KG1 (cell line): Measurements from ENCODE around the gene FBXO17.
"Not testable (repeated sequence)": the region's sequence is repeated elsewhere in the genome, so short reads cannot be mapped to it uniquely, and the experiment has no call there.

Experiments
- DNase-seq: peaks from one replicate; lab custom pipeline; 2025; lab: John Stamatoyannopoulos, UW

FBXO17 gene, protein sequence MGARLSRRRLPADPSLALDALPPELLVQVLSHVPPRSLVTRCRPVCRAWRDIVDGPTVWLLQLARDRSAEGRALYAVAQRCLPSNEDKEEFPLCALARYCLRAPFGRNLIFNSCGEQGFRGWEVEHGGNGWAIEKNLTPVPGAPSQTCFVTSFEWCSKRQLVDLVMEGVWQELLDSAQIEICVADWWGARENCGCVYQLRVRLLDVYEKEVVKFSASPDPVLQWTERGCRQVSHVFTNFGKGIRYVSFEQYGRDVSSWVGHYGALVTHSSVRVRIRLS

DNA sequence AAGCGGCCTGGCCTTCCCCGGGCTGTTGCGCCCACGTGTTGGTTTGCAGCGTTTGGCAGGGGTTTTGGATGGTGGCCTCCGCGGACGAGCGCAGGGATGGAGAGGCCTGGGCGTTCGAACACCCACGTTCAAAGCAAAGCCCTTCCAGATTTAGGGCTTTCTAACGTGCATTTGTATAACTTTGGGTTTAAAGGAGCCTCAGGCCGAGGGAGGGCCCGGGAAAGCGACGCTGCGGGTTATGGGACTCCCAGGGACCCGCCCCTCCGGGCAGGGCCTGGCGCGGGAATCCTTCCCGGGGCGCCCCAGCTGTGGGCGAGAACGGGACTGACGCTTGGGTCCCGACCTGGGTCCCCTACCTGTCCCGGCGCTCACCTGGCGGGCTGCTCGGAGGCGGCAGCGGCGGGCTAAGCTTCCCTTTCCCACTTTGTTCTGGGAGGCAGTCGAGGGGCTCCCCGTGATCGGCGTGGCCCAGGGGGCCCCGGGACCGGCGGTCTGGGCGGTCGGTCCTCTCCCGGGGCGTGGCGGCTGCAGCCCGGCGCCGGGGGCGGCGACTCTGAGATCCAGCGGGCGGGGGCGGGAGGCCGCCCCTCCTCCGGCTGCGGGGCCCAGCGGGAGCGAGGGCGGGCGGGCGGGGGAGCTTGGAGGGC, at the start of gene FBXO17:
FBXO17 (minus strand) TSS at position 529 of the 647 bp plus-strand sequence. CDS start 25,423 bp downstream, outside the sequence.
- DNase-seq: no peak

DNA sequence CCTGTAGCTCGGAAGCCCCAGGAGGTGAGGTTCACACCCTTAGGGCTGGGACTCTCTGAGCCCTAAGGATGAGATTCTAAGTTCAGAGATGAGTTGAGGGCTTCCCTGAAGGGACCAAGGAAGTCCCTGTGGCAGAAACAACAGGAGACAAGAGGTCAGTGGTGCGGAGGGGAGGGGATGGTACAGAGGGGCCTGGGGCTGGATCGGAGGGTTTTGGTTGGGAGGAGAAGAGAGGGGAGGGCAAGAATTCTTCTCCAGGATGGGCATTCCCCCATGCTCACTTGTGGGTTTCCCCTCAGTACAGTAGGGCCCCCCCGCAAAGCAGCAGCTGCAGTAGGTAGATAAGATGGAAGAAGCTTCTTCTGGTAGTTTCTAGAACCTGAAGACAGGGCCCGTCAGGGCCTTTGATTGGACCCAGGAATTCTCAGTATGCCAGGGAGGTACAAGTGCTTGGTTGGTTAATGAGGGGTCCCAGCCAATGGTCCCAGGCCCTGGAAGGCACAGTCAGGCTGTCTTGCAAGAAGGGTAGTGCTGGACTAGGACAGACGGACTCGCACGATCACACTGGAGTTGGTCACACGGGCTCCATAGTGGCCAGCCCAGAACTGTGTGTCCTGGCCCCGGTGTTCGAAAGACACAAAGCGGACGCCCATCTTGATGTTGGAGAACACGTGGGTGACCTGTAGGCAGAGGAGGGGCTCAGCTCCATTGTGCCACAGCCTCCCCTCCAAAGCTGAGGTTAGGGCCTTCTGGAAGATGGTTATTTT, 49.5 kb upstream of the FBXO17 start:
- DNase-seq: no peak

DNA sequence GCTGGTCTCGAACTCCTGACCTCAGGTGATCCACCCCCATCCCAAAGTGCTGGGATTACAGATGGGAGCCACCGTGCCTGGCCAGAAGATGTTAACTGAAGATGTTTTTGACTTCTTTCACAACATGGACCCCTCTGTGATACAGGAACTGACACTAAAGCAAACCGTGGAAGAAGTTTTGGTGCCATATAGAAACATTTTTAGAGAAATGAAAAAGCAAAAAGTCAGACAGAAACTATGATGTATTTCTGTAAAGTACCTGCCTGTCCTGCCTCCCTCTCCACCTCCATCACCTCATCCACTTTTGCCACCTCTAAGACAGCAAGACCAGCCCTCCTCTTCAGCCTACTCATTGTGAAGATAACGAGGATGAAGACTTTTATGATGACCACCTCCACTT, 45.5 kb upstream of the FBXO17 start:
- DNase-seq: no peak

DNA sequence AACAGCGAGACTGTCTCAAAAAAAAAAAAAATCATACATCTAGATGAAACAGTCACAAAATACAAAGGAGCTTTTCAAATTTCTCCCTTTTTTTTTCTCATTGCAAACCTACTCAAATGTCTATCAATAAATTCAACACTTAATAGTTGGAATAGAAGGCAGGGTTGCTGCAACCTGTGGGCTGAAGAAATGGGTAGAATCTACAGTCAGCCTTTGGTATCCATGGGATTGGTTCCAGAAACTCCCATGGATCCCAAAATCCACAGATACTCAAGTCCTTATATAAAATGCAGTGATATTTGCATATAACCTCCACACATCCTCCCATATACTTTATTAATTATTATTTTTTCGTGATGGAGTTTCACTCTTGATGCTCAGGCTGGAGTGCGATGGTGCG, 42.1 kb upstream of the FBXO17 start:
- no peak for DNase-seq

DNA sequence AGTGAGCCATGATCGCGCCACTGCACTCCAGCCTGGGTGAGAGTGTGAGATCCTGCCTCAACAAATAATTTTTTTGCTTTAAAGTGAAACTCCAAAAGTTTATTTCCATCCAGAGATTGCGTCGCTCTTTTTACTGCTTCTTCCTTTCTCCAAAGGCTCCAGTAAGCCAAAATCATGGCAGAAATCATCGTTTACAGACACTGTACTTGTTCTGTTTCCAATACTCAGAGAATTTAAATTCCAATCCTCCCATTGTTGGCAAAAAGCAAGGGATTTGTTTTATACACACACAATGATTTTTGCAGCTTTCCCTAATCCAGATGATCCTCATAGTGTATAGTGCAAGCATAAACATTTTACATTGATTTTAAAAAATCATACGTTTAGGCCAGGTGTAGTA, 41.5 kb upstream of the FBXO17 start:
- no peak for DNase-seq

DNA sequence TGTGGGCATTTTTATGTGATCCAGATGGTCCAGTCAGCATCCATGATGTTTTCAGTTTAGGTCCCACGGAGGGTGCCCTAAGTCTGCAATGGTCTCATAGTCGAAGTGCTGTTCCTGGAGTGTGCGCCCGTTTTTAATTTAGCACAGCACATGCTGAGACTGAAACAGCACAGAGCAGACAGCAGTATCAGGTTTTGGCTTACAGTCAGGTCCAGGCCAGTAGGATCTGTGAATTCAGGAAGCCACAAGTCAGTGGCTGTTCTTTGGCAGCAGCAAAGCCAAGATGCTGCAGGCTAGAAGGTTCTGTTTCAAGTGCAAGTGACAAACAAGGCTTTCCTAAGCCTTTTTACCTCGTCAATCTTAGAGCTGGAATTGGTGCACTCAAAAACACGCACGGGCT, 38.5 kb upstream of the FBXO17 start:
- DNase-seq: no peak

DNA sequence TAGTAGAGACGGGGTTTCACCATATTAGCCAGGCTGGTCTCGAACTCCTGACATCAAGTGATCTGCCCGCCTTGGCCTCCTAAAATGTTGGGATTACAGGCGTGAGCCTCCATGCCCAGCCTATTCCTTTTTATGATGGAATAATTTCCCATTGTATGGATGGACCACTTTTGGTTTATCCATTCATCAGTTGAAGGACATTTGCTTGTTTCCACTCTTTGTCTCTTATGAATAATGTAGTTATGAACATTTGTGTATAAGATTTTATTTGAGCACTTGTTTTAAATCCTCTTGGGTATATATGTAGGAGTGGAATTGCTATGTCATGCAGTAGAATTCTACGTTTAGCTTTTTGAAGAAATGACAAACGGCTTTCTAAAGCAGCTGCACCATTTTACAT, 33.5 kb upstream of the FBXO17 start:
- no peak for DNase-seq

DNA sequence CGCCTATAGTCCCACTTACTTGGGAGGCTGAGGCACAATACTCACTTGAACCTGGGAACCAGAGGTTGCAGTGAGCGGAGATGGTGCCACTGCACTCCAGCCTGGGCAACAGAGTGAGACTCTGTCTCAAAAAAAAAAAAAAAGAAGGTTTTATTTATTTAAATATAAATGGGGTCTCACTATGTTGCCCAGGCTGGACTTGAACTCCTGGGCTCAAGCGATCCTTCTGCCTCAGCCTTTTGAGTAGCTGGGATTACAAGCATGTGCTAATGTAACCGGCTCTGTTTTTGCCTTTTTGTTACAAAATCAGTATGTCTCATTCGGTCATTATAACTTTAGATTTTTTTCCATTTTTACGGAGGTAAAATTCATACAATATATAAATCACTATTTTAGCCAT, 32.6 kb upstream of the FBXO17 start:
- DNase-seq: no peak

DNA sequence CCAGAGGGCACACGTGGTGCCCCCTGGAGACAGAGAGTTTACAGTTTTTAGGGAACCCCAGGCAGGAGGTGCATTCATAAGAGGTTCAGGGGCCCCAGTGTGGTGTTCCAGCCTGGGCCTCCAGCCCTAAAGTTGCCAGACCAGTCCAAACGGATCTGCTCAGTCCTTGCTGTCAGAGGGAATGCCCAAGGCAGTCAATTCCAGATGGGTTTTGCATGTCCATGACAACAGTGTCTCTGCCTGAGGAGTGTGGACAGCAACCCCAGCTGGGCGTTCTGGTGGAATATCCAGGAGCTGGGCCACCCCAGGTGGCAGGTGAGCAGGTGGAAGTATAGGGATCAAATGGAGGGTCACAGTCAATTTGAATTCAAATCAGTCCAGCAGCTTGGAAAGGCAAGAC, 31.6 kb upstream of the FBXO17 start:
- DNase-seq: no peak

DNA sequence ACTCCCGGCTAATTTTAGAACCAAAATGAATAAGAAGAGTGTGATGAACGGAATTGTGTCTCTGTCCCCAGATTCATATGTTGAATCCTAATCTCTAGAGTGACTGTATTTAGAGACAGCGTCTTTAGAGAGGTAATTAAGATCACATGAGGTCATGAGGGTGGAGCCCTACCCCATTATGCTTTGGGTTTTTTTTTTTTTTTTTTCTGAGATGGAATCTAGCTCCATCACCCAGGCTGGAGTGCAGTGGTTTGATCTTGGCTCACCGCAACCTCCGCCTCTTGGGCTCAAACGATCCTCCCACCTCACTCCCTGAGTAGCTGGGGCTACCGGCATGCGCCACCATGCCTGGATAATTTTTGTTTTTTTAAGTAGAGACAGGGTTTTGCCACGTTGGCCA, 28.9 kb upstream of the FBXO17 start:
- DNase-seq: no peak

DNA sequence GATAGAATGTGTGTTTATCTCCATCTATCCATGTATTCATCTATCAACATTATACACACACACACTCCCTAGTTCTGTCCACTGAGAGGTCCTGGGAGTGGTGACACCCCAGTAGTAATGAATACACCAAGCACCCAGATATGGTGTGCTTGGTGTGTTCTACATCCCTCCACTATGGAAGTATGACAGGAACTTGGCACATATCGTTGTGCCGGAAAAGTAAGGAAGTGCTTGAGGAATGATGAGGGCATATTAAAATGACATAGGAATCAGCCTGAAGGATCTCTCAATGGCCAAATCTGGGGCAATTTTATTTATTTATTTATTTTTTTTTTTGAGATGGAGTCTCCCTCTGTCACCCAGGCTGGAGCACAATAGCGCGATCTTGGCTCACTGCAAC, 28.3 kb upstream of the FBXO17 start:
- DNase-seq: no peak

DNA sequence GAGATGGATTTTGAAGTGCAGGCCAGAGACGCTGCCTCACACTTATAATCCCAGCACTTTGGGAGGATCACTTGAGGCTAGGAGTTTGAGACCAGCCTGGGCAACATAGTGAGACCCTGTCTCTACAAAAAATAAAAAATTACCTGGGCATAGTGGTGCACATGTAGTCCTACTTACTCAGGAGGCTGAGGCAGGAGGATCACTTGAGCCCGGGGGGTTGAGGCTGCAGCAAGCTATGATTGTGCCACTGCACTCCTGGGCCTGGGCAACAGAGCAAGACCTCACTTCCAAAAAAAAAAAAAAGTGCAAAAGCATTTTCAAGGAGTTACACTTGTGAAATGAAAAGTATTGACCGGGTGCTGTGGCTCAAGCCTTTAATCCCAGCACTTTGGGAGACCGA, 27.6 kb upstream of the FBXO17 start:
- DNase-seq: no peak

DNA sequence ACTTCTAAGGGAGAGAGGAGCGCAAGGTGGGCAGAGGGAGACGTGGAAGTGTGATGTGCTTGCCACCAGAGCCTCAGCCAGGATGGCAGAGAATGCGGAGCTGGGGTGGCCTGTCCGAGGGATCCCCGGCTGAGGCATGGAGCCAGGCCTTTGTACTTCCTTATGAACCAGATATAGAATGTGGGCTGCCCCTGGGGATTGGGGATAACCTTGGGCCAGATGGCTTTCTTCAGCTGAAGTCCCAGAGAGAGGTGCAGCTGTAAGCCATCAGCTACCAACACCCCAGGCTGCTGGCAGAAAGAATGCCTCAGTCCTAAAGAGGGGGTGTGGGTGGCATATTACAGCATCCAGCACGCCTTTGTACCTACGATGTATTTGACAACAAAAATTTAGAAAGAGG, 25.5 kb upstream of the FBXO17 start:
- DNase-seq: no peak

DNA sequence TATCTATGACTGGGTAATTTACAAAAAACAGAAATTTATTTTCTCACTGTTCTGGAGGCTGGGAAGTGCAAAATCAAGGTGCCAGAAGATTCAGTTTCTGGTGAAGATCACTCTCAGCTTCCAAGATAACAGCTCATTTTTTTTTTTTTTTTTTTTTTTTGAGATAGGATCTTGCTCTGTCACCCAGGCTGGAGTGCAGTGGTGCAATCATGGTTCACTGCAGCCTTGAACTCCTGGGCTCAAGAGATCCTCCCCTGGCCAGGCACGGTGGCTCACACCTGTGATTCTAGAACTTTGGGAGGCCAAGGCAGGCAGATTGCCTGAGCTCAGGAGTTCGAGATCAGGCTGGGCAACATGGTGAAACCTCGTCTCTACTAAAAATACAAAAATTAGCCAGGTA, 22.0 kb upstream of the FBXO17 start:
- not testable (repeated sequence) for DNase-seq

DNA sequence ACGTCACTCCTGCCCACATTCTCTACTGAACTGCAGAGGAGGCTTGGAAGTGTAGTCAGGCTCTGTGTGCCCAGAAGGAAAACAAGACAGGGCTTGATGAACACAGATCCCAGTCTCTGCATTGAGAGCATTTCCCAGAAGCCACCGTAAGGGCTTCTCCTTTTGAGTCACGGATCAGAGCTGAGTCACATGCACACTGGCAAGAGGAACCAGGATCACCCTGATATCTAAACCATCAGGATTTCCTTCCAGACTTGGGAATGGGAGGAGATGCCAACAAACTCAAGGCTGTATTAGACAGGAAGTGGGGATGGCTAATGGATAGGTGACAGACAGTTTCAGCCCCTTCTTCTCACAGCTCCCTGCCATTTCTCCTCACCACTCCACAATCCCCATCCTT, 17.7 kb upstream of the FBXO17 start:
- DNase-seq: no peak

DNA sequence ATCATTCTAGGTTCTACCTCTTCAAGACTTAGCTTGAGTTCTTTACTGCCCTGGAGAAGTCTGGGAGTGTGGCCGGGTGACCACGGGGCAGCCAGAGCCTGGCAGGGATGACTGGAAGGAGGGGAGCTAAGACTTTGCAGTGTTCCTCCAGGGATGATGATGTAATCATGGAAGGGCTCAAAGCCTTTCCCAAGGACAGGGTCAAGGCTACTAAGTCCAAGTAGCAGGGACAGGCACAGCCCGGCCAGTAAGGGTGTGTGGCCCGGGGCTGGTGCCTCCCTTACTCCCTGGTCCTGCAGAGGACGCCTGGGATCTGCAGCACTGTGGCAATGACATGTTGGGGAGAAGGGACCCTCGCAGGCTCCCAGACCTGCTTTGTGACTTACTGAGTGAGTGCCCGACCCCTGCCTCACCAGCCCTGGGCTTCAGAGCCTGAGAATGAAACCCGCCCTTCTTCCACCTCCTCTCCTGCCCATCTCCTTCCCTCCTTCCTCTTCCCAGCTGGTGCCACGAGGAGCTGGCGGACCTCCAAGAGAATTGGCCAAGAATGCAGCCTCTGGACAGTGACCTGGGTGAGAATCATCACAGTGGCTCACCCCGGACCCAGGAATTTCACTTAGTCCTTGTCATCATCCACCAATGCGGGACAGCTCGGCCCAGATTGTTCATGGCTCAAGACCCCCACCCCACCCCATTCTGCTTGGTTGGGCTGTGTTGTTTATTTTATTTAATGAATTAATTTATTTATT, 15.6 kb upstream of the FBXO17 start:
- DNase-seq: no peak

DNA sequence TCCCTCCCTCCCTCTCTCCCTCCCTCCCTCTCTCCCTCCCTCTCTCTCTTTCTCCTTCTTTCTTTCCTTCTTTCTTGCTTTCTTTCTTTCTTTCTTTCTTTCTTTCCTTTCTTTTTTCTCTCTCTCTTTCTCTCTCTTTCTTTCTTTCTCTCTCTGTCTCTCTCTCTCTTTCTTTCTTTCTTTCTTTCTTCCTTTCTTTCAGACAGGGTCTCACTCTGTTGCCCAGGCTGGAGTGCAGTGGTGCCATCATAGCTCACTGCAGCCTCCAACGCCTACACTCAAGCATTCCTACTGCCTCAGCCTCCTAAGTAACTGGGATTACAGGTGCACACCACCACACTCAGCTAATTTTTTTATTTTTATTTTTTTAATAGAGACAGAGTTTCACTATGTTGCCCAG, 14.1 kb upstream of the FBXO17 start:
- DNase-seq: not testable (repeated sequence)

DNA sequence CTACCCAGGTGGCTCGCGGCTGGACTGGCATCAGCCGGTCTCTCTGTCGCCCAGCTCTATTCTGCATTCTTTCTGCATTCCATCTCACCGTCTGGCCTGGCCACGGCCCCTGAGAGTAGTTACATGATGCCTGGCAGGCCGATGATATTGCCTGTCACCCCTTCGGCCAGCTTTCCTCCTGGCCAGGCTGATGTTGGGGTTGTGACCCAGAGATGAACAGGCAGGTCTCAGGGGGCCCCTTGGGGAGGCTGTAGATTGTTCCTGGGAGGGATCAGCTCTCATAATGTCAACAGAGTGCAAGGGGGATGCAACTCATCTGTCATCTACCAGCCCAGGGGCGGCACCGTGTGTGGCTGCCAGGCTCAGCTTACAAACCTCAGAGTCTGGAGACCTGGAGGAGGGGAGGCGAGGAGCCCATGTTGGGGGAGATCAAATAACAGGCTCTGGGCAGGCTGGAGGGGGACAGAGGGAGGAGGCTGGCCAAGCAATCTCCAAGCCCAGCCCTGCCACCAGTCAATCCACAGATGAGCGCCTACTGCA, 13.6 kb upstream of the FBXO17 start:
- DNase-seq: no peak

DNA sequence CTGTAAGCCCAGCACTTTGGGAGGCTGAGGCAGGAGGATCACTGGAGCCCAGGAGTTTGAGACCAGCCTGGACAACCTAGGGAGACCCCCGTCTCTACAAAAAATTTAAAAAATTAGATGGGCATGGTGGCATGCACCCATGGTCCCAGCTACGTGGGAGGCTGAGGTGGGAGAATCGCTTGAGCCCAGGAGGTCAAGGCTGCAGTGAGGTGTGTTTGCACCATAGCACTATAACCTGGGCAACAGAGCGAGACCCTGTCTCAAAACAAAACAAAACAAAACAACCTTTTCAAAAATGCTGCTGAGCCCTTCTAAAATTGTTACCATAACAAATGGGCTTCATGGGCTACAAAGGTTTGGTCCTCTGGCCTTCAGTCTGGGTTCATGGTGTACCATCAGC, 13.1 kb upstream of the FBXO17 start:
- DNase-seq: not testable (repeated sequence)

DNA sequence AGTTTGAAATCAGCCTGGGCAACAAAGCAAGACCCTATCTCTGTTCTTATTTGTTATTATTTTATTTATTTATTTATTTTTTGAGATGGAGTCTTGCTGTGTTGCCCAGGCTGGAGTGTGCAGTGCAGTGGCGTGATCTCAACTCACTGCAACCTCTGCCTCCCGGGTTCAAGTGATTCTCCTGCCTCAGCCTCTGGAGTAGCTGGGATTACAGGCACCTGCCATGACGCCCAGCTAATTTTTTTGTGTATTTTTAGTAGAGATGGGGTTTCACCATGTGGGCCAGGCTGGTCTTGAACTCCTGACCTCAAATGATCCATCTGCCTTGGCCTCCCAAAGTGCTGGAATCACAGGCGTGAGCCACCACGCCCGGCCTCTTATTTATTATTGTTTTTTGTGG, 12.2 kb upstream of the FBXO17 start:
- not testable (repeated sequence) for DNase-seq

DNA sequence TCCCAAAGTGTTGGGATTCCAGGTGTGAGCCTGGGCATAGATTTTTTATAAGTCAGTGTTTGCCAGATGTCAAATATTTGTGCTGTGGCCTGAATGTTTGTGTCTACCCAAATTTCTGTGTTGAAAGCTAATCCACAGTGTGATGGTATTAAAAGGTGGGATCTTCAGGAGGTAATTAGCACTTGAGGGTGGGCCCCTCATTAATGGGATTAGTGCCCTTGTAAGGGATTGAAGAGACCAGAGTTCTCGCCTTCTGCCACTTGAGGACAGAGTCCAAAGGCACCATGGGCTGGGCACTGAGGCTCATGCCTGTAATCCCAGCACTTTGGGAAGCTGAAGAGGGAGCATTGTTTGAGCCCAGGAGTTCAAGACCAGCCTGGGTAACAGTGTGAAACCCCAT, 9.7 kb upstream of the FBXO17 start:
- no peak for DNase-seq
